ENCODE measurements around the gene FRAS1. TPM values are rescaled to one million over a fixed set of nuclear protein-coding genes. Genes with fewer than 3 reads are reported as not detected.

The FRAS1 gene
- polyA plus RNA-seq, 1 donor from 2014 or later, result 2.8 TPM

DNA sequence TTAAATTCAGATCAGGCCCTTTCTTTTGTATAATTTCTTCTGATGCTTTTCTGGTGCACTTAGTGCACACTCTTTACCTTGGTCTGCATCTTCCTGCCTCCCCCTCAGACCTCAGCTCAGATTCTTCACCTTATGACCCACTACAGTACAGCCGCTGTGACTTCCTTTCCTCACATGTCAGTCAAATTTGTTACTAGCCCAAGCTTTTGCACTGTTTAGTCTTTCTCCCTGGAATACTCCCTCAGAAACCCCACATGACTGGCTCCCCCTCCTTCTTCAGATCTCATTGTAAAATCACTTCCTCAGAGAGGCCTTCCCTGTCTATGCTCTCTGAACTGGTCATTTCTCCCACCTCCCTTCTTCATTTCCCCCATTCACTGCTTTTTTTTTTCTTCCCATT is 132.9 kb downstream of the FRAS1 start:
- no peak overlapping the region for H3K9ac ChIP-seq (ENCODE audit: low read length)
- H2AFZ ChIP-seq (ENCODE audit: low read depth, low read length), result no peak overlapping the region
- no peaks in the 10 kb centered on the region for H3K9me2 ChIP-seq (ENCODE audit: insufficient read depth, low read length)
- TF ChIP-seq EP300 (conservative IDR thresholded peaks at IDR 0.05; ENCODE audit: poor library complexity, severe bottlenecking) (no peak), TAF1 (IDR thresholded peaks at IDR 0.05; ENCODE audit: low read depth) (no peak), POLR2AphosphoS5 (IDR thresholded peaks at IDR 0.05) (no peak)
- TF ChIP-seq, protein P1, sequence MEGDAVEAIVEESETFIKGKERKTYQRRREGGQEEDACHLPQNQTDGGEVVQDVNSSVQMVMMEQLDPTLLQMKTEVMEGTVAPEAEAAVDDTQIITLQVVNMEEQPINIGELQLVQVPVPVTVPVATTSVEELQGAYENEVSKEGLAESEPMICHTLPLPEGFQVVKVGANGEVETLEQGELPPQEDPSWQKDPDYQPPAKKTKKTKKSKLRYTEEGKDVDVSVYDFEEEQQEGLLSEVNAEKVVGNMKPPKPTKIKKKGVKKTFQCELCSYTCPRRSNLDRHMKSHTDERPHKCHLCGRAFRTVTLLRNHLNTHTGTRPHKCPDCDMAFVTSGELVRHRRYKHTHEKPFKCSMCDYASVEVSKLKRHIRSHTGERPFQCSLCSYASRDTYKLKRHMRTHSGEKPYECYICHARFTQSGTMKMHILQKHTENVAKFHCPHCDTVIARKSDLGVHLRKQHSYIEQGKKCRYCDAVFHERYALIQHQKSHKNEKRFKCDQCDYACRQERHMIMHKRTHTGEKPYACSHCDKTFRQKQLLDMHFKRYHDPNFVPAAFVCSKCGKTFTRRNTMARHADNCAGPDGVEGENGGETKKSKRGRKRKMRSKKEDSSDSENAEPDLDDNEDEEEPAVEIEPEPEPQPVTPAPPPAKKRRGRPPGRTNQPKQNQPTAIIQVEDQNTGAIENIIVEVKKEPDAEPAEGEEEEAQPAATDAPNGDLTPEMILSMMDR (IDR thresholded peaks at IDR 0.05; ENCODE audit: poor library complexity, severe bottlenecking), result no peak
- H3K4me2 ChIP-seq (ENCODE audit: low read length), result no peak overlapping the region
- no peaks in the 10 kb centered on the region for H4K20me1 ChIP-seq (ENCODE audit: insufficient read depth)
- no peak overlapping the region for H3K4me3 ChIP-seq (ENCODE audit: low read length)
- no peaks in the 10 kb centered on the region for H3K36me3 ChIP-seq (ENCODE audit: insufficient read depth, low read length)
- H3F3A ChIP-seq (ENCODE audit: insufficient read depth, low read length, poor library complexity, severe bottlenecking), result no peaks in the 10 kb centered on the region
- H3K79me2 ChIP-seq (replicated peaks; ENCODE audit: insufficient read depth, low read length), result no peaks in the 10 kb centered on the region
- no peak overlapping the region for H3K27ac ChIP-seq (ENCODE audit: low read length)
- H3K9me3 ChIP-seq (ENCODE audit: low read length), result no peaks in the 10 kb centered on the region
- H3K27me3 ChIP-seq (ENCODE audit: insufficient read depth, low read depth, low read length), result no peaks in the 10 kb centered on the region

DNA sequence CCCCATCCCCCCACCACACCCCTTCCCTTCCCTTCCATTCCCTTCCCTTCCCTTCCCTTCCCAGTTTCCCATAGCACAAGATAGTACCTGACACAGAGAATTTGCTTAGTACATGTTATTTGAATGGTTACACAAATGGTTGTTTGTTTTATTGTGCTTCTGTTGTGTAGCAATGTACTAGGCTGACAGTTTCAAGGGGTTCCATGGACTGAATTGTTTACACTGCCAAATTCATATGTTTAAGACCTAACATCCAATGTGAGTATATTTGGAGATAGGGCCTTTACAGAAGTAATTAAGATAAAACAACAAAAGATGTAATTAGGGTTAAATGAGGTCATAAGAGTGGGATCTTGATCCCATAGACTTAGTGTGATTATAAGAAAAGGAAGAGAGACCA is 133.5 kb downstream of the FRAS1 start:
- Histone ChIP-seq H3F3A (ENCODE audit: insufficient read depth, low read length, poor library complexity, severe bottlenecking) (no peaks in the 10 kb centered on the region), H3K27me3 (ENCODE audit: insufficient read depth, low read depth, low read length) (no peaks in the 10 kb centered on the region), H4K20me1 (ENCODE audit: insufficient read depth) (no peaks in the 10 kb centered on the region), H2AFZ (ENCODE audit: low read depth, low read length) (no peak overlapping the region), H3K4me3 (ENCODE audit: low read length) (no peak overlapping the region), H3K9me2 (ENCODE audit: insufficient read depth, low read length) (no peaks in the 10 kb centered on the region), H3K27ac (ENCODE audit: low read length) (no peak overlapping the region), H3K9me3 (ENCODE audit: low read length) (no peaks in the 10 kb centered on the region), H3K79me2 (replicated peaks; ENCODE audit: insufficient read depth, low read length) (no peaks in the 10 kb centered on the region), H3K4me2 (ENCODE audit: low read length) (no peak overlapping the region), H3K36me3 (ENCODE audit: insufficient read depth, low read length) (no peaks in the 10 kb centered on the region), H3K9ac (ENCODE audit: low read length) (no peak overlapping the region)
- TF ChIP-seq, protein P2, sequence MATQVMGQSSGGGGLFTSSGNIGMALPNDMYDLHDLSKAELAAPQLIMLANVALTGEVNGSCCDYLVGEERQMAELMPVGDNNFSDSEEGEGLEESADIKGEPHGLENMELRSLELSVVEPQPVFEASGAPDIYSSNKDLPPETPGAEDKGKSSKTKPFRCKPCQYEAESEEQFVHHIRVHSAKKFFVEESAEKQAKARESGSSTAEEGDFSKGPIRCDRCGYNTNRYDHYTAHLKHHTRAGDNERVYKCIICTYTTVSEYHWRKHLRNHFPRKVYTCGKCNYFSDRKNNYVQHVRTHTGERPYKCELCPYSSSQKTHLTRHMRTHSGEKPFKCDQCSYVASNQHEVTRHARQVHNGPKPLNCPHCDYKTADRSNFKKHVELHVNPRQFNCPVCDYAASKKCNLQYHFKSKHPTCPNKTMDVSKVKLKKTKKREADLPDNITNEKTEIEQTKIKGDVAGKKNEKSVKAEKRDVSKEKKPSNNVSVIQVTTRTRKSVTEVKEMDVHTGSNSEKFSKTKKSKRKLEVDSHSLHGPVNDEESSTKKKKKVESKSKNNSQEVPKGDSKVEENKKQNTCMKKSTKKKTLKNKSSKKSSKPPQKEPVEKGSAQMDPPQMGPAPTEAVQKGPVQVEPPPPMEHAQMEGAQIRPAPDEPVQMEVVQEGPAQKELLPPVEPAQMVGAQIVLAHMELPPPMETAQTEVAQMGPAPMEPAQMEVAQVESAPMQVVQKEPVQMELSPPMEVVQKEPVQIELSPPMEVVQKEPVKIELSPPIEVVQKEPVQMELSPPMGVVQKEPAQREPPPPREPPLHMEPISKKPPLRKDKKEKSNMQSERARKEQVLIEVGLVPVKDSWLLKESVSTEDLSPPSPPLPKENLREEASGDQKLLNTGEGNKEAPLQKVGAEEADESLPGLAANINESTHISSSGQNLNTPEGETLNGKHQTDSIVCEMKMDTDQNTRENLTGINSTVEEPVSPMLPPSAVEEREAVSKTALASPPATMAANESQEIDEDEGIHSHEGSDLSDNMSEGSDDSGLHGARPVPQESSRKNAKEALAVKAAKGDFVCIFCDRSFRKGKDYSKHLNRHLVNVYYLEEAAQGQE (IDR thresholded peaks at IDR 0.05; ENCODE audit: borderline replicate concordance), result no peak
- no peak for TF ChIP-seq POLR2AphosphoS5 (IDR thresholded peaks at IDR 0.05)

DNA sequence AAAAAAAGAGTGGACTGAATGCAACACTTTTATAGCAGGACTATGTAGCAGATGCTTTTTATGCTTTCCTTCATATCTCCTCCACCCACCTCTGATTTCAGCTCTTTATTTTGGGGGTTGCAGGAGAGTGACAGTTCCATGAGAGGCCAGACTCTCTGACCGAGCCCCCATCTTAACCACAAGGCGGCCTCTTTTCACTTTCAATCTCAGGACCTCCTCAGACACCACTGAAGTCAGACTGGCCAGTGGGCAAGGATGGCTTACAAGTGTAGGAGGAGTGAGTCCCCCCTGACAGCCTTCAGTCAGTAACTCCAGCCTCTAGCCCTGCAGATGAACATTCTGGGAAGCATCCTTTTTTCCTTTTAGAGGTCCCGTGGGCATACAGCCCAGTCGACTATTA is 140.8 kb downstream of the FRAS1 start:
- H3F3A ChIP-seq (ENCODE audit: insufficient read depth, low read length, poor library complexity, severe bottlenecking), result no peaks in the 10 kb centered on the region
- H3K9me3 ChIP-seq (ENCODE audit: low read length), result no peaks in the 10 kb centered on the region
- TF ChIP-seq SMC3 (conservative IDR thresholded peaks at IDR 0.05; ENCODE audit: poor library complexity) (no peak), RAD21 (conservative IDR thresholded peaks at IDR 0.05) (no peak), EZH2 (IDR thresholded peaks at IDR 0.05; ENCODE audit: borderline replicate concordance, insufficient read depth, low read length, poor library complexity, severe bottlenecking) (no peak), EP300 (conservative IDR thresholded peaks at IDR 0.05; ENCODE audit: poor library complexity, severe bottlenecking) (no peak), TAF1 (IDR thresholded peaks at IDR 0.05; ENCODE audit: low read depth) (no peak), MXI1 (conservative IDR thresholded peaks at IDR 0.05; ENCODE audit: poor library complexity, severe bottlenecking) (no peak), POLR2AphosphoS5 (IDR thresholded peaks at IDR 0.05) (no peak)
- TF ChIP-seq, protein P1 (IDR thresholded peaks at IDR 0.05; ENCODE audit: poor library complexity, severe bottlenecking), result no peak
- TF ChIP-seq, protein P2 (IDR thresholded peaks at IDR 0.05; ENCODE audit: borderline replicate concordance), result no peak
- H4K20me1 ChIP-seq (ENCODE audit: insufficient read depth), result no peaks in the 10 kb centered on the region
- no peak overlapping the region for H2AFZ ChIP-seq (ENCODE audit: low read depth, low read length)
- H3K27ac ChIP-seq (ENCODE audit: low read length), result no peak overlapping the region
- H3K36me3 ChIP-seq (ENCODE audit: insufficient read depth, low read length), result no peaks in the 10 kb centered on the region
- no peak overlapping the region for H3K4me3 ChIP-seq (ENCODE audit: low read length)
- H3K4me2 ChIP-seq (ENCODE audit: low read length), result no peak overlapping the region
- H3K9ac ChIP-seq (ENCODE audit: low read length), result no peak overlapping the region
- no peaks in the 10 kb centered on the region for H3K79me2 ChIP-seq (replicated peaks; ENCODE audit: insufficient read depth, low read length)
- no peaks in the 10 kb centered on the region for H3K27me3 ChIP-seq (ENCODE audit: insufficient read depth, low read depth, low read length)
- no peaks in the 10 kb centered on the region for H3K9me2 ChIP-seq (ENCODE audit: insufficient read depth, low read length)

Measured in neural cell (in vitro differentiated cells).